HT1080 (cell line): ENCODE data around the gene PANX1. TPM values are rescaled to one million over a fixed set of nuclear protein-coding genes. Genes with fewer than 3 reads are reported as not detected.
"Not testable (repeated sequence)": the region's sequence is repeated elsewhere in the genome, so short reads cannot be mapped to it uniquely, and the experiment has no call there.

Source experiments
- DNase-seq: peaks from one replicate; pipeline ENCODE4 v3.0.0-alpha.2; 2015; ENCODE audit warnings: low read depth
- polyA plus RNA-seq, 2 experiments: library from polyadenylated mRNA; depleted of rRNA; stranded (reverse); fragments of >200 nt; gene quantifications; 2 replicates each; pipeline ENCODE4 v1.2.3, GENCODE V29; 2015
- total RNA-seq: library from RNA; depleted of rRNA; stranded (reverse); fragments of >200 nt; shearing (Covaris generic); gene quantifications from 2 replicates; pipeline ENCODE4 v1.2.3, GENCODE V29; 2014; rRNA removed

PANX1 gene
- 30.3 and 37.3 TPM in 2 replicates for total RNA-seq
- 12.3 and 15.4 TPM in 2 replicates for polyA plus RNA-seq (2015; cell fraction: cytosol; rRNA removed)
- polyA plus RNA-seq (2015; cell fraction: nucleus; rRNA removed), result 10.0 and 11.4 TPM in 2 replicates

GRCh38 chr11:94128746-94129511, at the start of gene PANX1:
Gene PANX1 (plus strand): TSS chr11:94128841. CDS start chr11:94129313, 472 bp downstream.
- DNase-seq, result peak; percentile 85

- DNase-seq, result no peak
Measured at GRCh38 chr11:94084164-94084563, 44.5 kb upstream of the PANX1 start.

- no peak for DNase-seq
Measured at GRCh38 chr11:94088906-94089305, 39.7 kb upstream of the PANX1 start.

- no peak for DNase-seq
Measured at GRCh38 chr11:94089341-94089740, 39.3 kb upstream of the PANX1 start.

- DNase-seq, result no peak
Measured at GRCh38 chr11:94090401-94090800, 38.2 kb upstream of the PANX1 start.

GRCh38 chr11:94091091-94091490, 37.5 kb upstream of the PANX1 start:
- no peak for DNase-seq

- DNase-seq, result no peak
Measured at GRCh38 chr11:94100253-94100652, 28.4 kb upstream of the PANX1 start.

- DNase-seq, result no peak
Measured at GRCh38 chr11:94103471-94103870, 25.2 kb upstream of the PANX1 start.

GRCh38 chr11:94104734-94105133, 23.9 kb upstream of the PANX1 start:
- no peak for DNase-seq

GRCh38 chr11:94106716-94107115, 21.9 kb upstream of the PANX1 start:
- DNase-seq, result no peak

- DNase-seq, result no peak
Measured at GRCh38 chr11:94107363-94107762, 21.3 kb upstream of the PANX1 start.

GRCh38 chr11:94111241-94111640, 17.4 kb upstream of the PANX1 start:
- DNase-seq, result no peak

- DNase-seq, result no peak
Measured at GRCh38 chr11:94111660-94112059, 17.0 kb upstream of the PANX1 start.

GRCh38 chr11:94112206-94112953, 16.3 kb upstream of the PANX1 start:
- DNase-seq, result no peak

GRCh38 chr11:94117197-94117574, 11.5 kb upstream of the PANX1 start:
- DNase-seq, result no peak

- DNase-seq, result peak; percentile 37
Measured at GRCh38 chr11:94117871-94118270, 10.8 kb upstream of the PANX1 start.

- DNase-seq, result not testable (repeated sequence)
Measured at GRCh38 chr11:94119676-94120075, 9.0 kb upstream of the PANX1 start.

- not testable (repeated sequence) for DNase-seq
Measured at GRCh38 chr11:94120516-94120915, 8.1 kb upstream of the PANX1 start.

GRCh38 chr11:94120946-94121345, 7.7 kb upstream of the PANX1 start:
- DNase-seq, result peak; percentile 80

- no peak for DNase-seq
Measured at GRCh38 chr11:94125407-94126115, 3.1 kb upstream of the PANX1 start.

GRCh38 chr11:94127638-94128037, 1.0 kb upstream of the PANX1 start:
- DNase-seq, result no peak

GRCh38 chr11:94128291-94128745, 323 bp upstream of the PANX1 start:
- DNase-seq, result no peak
